ENCODE results near the gene MRPL52.

DNA sequence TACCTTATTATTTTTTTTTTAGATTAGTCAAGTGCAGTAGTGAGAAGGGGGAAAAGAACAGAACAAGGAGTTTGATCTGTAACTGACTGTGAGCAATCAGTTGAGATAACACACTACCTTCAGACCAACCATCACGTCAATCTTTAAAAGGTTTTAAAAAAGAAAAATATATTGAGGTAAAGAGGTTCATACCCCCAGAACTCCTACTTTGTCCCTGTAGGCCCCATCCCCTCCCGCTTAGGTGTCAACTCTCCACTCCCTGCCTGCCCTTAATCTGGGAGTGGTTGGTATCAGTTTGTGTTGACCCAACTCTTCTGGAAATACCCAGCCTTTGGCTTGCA lies 22.9 kb downstream of the MRPL52 start:
- TF ChIP-seq POLR2A (IDR thresholded peaks at IDR 0.05; ENCODE audit: borderline replicate concordance, extremely low read depth, insufficient read depth, insufficient read length) (no peak), POLR2AphosphoS5 (IDR thresholded peaks at IDR 0.05; ENCODE audit: low read depth, low read length) (no peak), CBX3 (IDR thresholded peaks at IDR 0.05; ENCODE audit: low read depth) (no peak), TCF7L2 (IDR thresholded peaks at IDR 0.05; ENCODE audit: borderline replicate concordance, extremely low read depth, insufficient read depth, insufficient read length) (no peak), EZH2 (IDR thresholded peaks at IDR 0.05) (no peak), SP1 (IDR thresholded peaks at IDR 0.05; ENCODE audit: low read depth) (no peak), EZH2phosphoT487 (IDR thresholded peaks at IDR 0.05; ENCODE audit: borderline replicate concordance) (no peak), ELF1 (IDR thresholded peaks at IDR 0.05; ENCODE audit: borderline replicate concordance, low read depth) (no peak)
- TF ChIP-seq, protein P1, sequence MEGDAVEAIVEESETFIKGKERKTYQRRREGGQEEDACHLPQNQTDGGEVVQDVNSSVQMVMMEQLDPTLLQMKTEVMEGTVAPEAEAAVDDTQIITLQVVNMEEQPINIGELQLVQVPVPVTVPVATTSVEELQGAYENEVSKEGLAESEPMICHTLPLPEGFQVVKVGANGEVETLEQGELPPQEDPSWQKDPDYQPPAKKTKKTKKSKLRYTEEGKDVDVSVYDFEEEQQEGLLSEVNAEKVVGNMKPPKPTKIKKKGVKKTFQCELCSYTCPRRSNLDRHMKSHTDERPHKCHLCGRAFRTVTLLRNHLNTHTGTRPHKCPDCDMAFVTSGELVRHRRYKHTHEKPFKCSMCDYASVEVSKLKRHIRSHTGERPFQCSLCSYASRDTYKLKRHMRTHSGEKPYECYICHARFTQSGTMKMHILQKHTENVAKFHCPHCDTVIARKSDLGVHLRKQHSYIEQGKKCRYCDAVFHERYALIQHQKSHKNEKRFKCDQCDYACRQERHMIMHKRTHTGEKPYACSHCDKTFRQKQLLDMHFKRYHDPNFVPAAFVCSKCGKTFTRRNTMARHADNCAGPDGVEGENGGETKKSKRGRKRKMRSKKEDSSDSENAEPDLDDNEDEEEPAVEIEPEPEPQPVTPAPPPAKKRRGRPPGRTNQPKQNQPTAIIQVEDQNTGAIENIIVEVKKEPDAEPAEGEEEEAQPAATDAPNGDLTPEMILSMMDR (IDR thresholded peaks at IDR 0.05 in 2 of 3, conservative IDR thresholded peaks at IDR 0.05 in 1 of 3; ENCODE audit: borderline replicate concordance in 1 of 3, insufficient read depth in 1 of 3, low read depth in 2 of 3, low read length in 2 of 3), result no peak
- TF ChIP-seq, protein P2, sequence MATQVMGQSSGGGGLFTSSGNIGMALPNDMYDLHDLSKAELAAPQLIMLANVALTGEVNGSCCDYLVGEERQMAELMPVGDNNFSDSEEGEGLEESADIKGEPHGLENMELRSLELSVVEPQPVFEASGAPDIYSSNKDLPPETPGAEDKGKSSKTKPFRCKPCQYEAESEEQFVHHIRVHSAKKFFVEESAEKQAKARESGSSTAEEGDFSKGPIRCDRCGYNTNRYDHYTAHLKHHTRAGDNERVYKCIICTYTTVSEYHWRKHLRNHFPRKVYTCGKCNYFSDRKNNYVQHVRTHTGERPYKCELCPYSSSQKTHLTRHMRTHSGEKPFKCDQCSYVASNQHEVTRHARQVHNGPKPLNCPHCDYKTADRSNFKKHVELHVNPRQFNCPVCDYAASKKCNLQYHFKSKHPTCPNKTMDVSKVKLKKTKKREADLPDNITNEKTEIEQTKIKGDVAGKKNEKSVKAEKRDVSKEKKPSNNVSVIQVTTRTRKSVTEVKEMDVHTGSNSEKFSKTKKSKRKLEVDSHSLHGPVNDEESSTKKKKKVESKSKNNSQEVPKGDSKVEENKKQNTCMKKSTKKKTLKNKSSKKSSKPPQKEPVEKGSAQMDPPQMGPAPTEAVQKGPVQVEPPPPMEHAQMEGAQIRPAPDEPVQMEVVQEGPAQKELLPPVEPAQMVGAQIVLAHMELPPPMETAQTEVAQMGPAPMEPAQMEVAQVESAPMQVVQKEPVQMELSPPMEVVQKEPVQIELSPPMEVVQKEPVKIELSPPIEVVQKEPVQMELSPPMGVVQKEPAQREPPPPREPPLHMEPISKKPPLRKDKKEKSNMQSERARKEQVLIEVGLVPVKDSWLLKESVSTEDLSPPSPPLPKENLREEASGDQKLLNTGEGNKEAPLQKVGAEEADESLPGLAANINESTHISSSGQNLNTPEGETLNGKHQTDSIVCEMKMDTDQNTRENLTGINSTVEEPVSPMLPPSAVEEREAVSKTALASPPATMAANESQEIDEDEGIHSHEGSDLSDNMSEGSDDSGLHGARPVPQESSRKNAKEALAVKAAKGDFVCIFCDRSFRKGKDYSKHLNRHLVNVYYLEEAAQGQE (IDR thresholded peaks at IDR 0.05; ENCODE audit: low read depth), result no peak
- TF ChIP-seq, protein P3, sequence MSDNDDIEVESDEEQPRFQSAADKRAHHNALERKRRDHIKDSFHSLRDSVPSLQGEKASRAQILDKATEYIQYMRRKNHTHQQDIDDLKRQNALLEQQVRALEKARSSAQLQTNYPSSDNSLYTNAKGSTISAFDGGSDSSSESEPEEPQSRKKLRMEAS (IDR thresholded peaks at IDR 0.05), result no peak
